Endothelial cell of umbilical vein (primary cell): ENCODE data around the gene SYT17. TPM values are rescaled to one million over a fixed set of nuclear protein-coding genes. Genes with fewer than 3 reads are reported as not detected.

Experiments used
- BruUV-seq: library from RNA; stranded (reverse); fragments of 400-500 nt; replicated peaks from 2 replicates; lab custom pipeline; 2021; lab: Mats Ljungman, UMichigan
- CTCF ChIA-PET: fragments of 300-600, 350-600 bp; sonication (Branson Sonifier 250); formaldehyde crosslinking; loops from one replicate; lab custom pipeline; 2021; ENCODE audit warnings: antibody characterized with exemption, inconsistent platforms; lab: Charles Lee
- POLR2A ChIA-PET: fragments of 300-600, 350-600 bp; sonication (Branson Sonifier 250); formaldehyde crosslinking; loops from one replicate; lab custom pipeline; 2021; ENCODE audit warnings: antibody characterized with exemption, inconsistent platforms; lab: Charles Lee
- DNase-seq: peaks from one replicate; pipeline ENCODE4 v3.0.0-alpha.2; 2011; ENCODE audit warnings: low read depth, low spot score
- FAIRE-seq: peaks from 2 replicates; lab custom pipeline; 2011; peaks lifted over from hg19 to GRCh38; lab: Jason Lieb, UNC
- H2AFZ ChIP-seq: 2 replicates; pipeline ENCODE4 v1.6.0; 2012; ENCODE audit warnings: low read depth, low read length, control low read depth, inconsistent platforms
- H3K27ac ChIP-seq: 2 replicates; pipeline ENCODE4 v1.5.1; 2011; ENCODE audit warnings: low read depth, mild to moderate bottlenecking, control low read depth, low read length, moderate library complexity; ENCODE audit not compliant: insufficient read depth
- H3K27me3 ChIP-seq, 2 experiments: 2 replicates each; pipeline versions ENCODE4 v1.6.0 to v1.6.1; 2011; ENCODE audit warnings: low read length in 2 of 2, mixed read lengths in 1 of 2; ENCODE audit not compliant: control insufficient read depth in 2 of 2, insufficient read depth in 2 of 2
- H3K36me3 ChIP-seq, 2 experiments: 2 replicates in 1 of 2; 3 replicates in 1 of 2; pipeline ENCODE4 v1.5.1; 2011; ENCODE audit warnings: low read length in 2 of 2, mild to moderate bottlenecking in 1 of 2, moderate library complexity in 1 of 2; ENCODE audit not compliant: control insufficient read depth in 2 of 2, insufficient read depth in 2 of 2; ENCODE audit errors: extremely low read depth in 1 of 2
- H3K4me1 ChIP-seq: 3 replicates; pipeline ENCODE4 v1.5.1; 2011; ENCODE audit warnings: mild to moderate bottlenecking, low read length; ENCODE audit not compliant: control insufficient read depth, insufficient read depth; ENCODE audit errors: extremely low read depth
- H3K4me2 ChIP-seq: 2 replicates; pipeline ENCODE4 v1.6.1; 2011; ENCODE audit warnings: low read length, control low read depth, mixed read lengths; ENCODE audit not compliant: insufficient read depth
- H3K4me3 ChIP-seq, 3 experiments: fragments of 200-600 bp in 1 of 3; sonication (generic), shearing (Covaris generic) in 1 of 3; replicated peaks in 1 of 3; 2 replicates each; pipeline ENCODE4 v1.5.1; 2011 to 2016; ENCODE audit warnings: control low read depth in 3 of 3, low read length in 3 of 3, mild to moderate bottlenecking in 2 of 3, inconsistent platforms in 1 of 3, low read depth in 1 of 3, moderate library complexity in 1 of 3; ENCODE audit not compliant: insufficient read depth in 1 of 3
- H3K79me2 ChIP-seq: 2 replicates; pipeline ENCODE4 v1.6.0; 2012; ENCODE audit warnings: low read length, inconsistent platforms; ENCODE audit not compliant: control insufficient read depth, insufficient read depth
- H3K9ac ChIP-seq: replicated peaks from 2 replicates; pipeline ENCODE3; 2011; ENCODE audit warnings: low read length, control low read depth; ENCODE audit not compliant: insufficient read depth; ENCODE audit errors: extremely low read depth
- H3K9me1 ChIP-seq: replicated peaks from 3 replicates; pipeline ENCODE4 v1.6.0; 2011; ENCODE audit warnings: mild to moderate bottlenecking, low read length; ENCODE audit not compliant: control insufficient read depth, insufficient read depth; ENCODE audit errors: extremely low read depth
- H3K9me3 ChIP-seq: replicated peaks from 2 replicates; pipeline ENCODE4 v1.5.1; 2012; ENCODE audit warnings: low read length, inconsistent platforms; ENCODE audit not compliant: control insufficient read depth, insufficient read depth
- H4K20me1 ChIP-seq: replicated peaks from 2 replicates; pipeline ENCODE3; 2011; ENCODE audit warnings: mild to moderate bottlenecking, low read length; ENCODE audit not compliant: control insufficient read depth, insufficient read depth; ENCODE audit errors: extremely low read depth
- EZH2 ChIP-seq: IDR thresholded peaks from 2 replicates; pipeline ENCODE4 v1.6.1; 2012; ENCODE audit warnings: borderline replicate concordance, low read depth, mild to moderate bottlenecking, moderate library complexity, low read length, inconsistent platforms; ENCODE audit not compliant: severe bottlenecking
- FOS ChIP-seq: IDR thresholded peaks from 2 replicates; pipeline ENCODE4 v1.6.1; 2011; ENCODE audit warnings: mild to moderate bottlenecking, low read length, moderate library complexity, borderline replicate concordance; ENCODE audit not compliant: insufficient read depth
- GATA2 ChIP-seq: IDR thresholded peaks from 2 replicates; pipeline ENCODE4 v1.7.0; 2011; ENCODE audit warnings: low read depth, mild to moderate bottlenecking, moderate library complexity, mixed read lengths, low read length; ENCODE audit not compliant: insufficient read length, insufficient read depth
- JUN ChIP-seq: IDR thresholded peaks from 2 replicates; pipeline ENCODE4 v1.6.1; 2011; ENCODE audit warnings: borderline replicate concordance, low read depth; ENCODE audit not compliant: insufficient read length, insufficient read depth
- MYC ChIP-seq: IDR thresholded peaks from one replicate; pipeline ENCODE4 v1.6.1; 2011; ENCODE audit warnings: mild to moderate bottlenecking, low read depth, low read length
- POLR2A ChIP-seq: IDR thresholded peaks from 2 replicates; pipeline ENCODE4 v1.6.1; 2012; ENCODE audit warnings: low read depth, mild to moderate bottlenecking, control low read depth, low read length
- POLR2AphosphoS5 ChIP-seq: IDR thresholded peaks from 2 replicates; pipeline ENCODE4 v1.6.1; 2012; ENCODE audit warnings: low read depth, mild to moderate bottlenecking, control low read depth, low read length, moderate library complexity; ENCODE audit not compliant: insufficient read depth
- dilution Hi-C: fragments of 300-500 bp; cut with MboI; formaldehyde crosslinking; loops from one replicate; pipeline ENCODE4 v1.15.0; 2019; ENCODE audit warnings: low sequenced_read_pairs; ENCODE audit not compliant: extremely low pct_ligation_motif_present
- intact Hi-C: fragments of 100-400 bp; cut with micrococcal nuclease; formaldehyde crosslinking; loops from one replicate; pipeline ENCODE4 v1.10.0; 2022
- polyA plus RNA-seq, 4 experiments: library from polyadenylated mRNA; depleted of rRNA in 3 of 4; stranded (reverse) in 3 of 4; unstranded in 1 of 4; fragments of >200 nt; gene quantifications; 2 replicates each; pipeline versions ENCODE4 v1.2.1 to v1.2.3, GENCODE V29; 2011 to 2012; ENCODE audit warnings: missing spikeins in 1 of 4
- total RNA-seq: library from RNA; stranded (reverse); gene quantifications from 2 replicates; pipeline ENCODE4 v1.2.3, GENCODE V29; 2021
- TF ChIP-seq, protein P1 (sequence below), 2 donors: IDR thresholded peaks; 1 replicate in 1 of 2; 2 replicates in 1 of 2; pipeline ENCODE4 v1.5.1; 2011; ENCODE audit warnings: low read length in 2 of 2, mild to moderate bottlenecking in 2 of 2, moderate library complexity in 2 of 2, control low read depth in 1 of 2, inconsistent platforms in 1 of 2, low read depth in 1 of 2; ENCODE audit not compliant: insufficient read depth in 1 of 2; ENCODE audit errors: extremely low read depth in 1 of 2
- TF ChIP-seq, protein P2 (sequence below): IDR thresholded peaks from 2 replicates; pipeline ENCODE4 v1.6.1; 2011; ENCODE audit not compliant: insufficient read depth, insufficient read length

Gene SYT17
- total and polyA plus RNA-seq, 2 donors (not counting 3 experiments of a cell fraction or from before 2014, with no cell fraction given): 1.9 to 4.2 TPM

DNA sequence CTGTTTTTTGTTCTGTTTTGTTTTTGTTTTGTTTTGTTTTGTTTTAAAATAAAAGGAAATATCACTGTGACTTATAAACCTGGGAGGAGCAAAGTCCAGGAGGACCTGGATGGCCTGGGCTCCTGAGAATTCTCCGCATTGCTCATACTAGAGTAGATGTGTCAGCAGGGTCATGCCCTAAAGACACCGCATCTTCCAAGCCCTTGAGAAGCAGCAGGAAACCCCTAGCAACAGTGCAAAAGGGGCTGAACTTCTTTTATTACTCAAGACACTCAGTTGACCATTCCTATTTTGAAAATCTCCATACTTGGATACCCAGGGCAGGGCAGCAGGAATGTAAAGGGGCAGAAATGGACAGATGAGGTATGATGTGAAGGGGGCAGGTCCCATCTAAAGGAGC is 51.8 kb downstream of the SYT17 start:
- ChIA-PET CTCF (no interaction called here), POLR2A (no interaction called here)
- DNase-seq (no peak), FAIRE-seq (no peak)
- H3K9me1 ChIP-seq: no peaks in the 10 kb centered on the region
- no peak for TF ChIP-seq JUN
- no peak for TF ChIP-seq POLR2A
- TF ChIP-seq MYC: no peak
- no peak for TF ChIP-seq GATA2
- no peak for TF ChIP-seq FOS
- TF ChIP-seq, protein P1, sequence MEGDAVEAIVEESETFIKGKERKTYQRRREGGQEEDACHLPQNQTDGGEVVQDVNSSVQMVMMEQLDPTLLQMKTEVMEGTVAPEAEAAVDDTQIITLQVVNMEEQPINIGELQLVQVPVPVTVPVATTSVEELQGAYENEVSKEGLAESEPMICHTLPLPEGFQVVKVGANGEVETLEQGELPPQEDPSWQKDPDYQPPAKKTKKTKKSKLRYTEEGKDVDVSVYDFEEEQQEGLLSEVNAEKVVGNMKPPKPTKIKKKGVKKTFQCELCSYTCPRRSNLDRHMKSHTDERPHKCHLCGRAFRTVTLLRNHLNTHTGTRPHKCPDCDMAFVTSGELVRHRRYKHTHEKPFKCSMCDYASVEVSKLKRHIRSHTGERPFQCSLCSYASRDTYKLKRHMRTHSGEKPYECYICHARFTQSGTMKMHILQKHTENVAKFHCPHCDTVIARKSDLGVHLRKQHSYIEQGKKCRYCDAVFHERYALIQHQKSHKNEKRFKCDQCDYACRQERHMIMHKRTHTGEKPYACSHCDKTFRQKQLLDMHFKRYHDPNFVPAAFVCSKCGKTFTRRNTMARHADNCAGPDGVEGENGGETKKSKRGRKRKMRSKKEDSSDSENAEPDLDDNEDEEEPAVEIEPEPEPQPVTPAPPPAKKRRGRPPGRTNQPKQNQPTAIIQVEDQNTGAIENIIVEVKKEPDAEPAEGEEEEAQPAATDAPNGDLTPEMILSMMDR (IDR thresholded peaks at IDR 0.05; ENCODE audit: extremely low read depth in 1 of 2, insufficient read depth in 1 of 2, low read depth in 1 of 2, low read length in 2 of 2): no peak
- TF ChIP-seq, protein P2, sequence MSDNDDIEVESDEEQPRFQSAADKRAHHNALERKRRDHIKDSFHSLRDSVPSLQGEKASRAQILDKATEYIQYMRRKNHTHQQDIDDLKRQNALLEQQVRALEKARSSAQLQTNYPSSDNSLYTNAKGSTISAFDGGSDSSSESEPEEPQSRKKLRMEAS: no peak
- no peak for TF ChIP-seq POLR2AphosphoS5
- TF ChIP-seq EZH2: no peak
- H3K4me3 ChIP-seq: no peak overlapping the region
- BruUV-seq: no TSS peak
- dilution Hi-C loops (no loop called here), intact Hi-C loops (no loop called here)
- no peaks in the 10 kb centered on the region for H3K4me1 ChIP-seq
- H3K27ac ChIP-seq: no peak overlapping the region
- H3K79me2 ChIP-seq: no peaks in the 10 kb centered on the region
- no peaks in the 10 kb centered on the region for H3K36me3 ChIP-seq
- no peak overlapping the region for H3K9ac ChIP-seq
- no peak overlapping the region for H2AFZ ChIP-seq
- no peaks in the 10 kb centered on the region for H3K27me3 ChIP-seq
- no peak overlapping the region for H3K4me2 ChIP-seq
- no peaks in the 10 kb centered on the region for H3K9me3 ChIP-seq
- H4K20me1 ChIP-seq: no peaks in the 10 kb centered on the region
